CD4-positive, alpha-beta T cell treated with Interleukin-17A for 1 hour (primary cell): ENCODE measurements around the gene PRSS38.

Source experiments
- DNase-seq: peaks from one replicate; pipeline ENCODE4 v3.0.0-alpha.2; 2020

PRSS38 gene

DNA sequence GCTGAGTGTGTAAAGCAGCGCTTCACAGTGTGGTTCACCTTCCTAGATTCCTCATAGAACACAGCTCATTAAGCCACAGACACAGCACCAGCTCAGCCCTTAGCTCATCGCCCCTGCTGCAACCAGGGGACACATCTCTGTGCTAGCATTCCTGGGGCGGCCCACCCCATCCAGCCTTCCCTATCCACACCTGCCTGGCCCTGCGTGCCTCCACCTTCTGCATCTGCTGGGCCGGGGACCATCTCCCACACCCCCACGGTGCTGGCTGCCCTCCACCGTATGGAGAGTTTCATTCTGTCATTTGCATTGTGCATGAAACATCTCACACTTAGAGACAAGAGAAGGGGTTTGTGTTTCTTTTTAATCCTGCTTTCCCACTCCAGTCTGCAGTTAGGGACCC lies 35.8 kb upstream of the PRSS38 start:
- no peak for DNase-seq

DNA sequence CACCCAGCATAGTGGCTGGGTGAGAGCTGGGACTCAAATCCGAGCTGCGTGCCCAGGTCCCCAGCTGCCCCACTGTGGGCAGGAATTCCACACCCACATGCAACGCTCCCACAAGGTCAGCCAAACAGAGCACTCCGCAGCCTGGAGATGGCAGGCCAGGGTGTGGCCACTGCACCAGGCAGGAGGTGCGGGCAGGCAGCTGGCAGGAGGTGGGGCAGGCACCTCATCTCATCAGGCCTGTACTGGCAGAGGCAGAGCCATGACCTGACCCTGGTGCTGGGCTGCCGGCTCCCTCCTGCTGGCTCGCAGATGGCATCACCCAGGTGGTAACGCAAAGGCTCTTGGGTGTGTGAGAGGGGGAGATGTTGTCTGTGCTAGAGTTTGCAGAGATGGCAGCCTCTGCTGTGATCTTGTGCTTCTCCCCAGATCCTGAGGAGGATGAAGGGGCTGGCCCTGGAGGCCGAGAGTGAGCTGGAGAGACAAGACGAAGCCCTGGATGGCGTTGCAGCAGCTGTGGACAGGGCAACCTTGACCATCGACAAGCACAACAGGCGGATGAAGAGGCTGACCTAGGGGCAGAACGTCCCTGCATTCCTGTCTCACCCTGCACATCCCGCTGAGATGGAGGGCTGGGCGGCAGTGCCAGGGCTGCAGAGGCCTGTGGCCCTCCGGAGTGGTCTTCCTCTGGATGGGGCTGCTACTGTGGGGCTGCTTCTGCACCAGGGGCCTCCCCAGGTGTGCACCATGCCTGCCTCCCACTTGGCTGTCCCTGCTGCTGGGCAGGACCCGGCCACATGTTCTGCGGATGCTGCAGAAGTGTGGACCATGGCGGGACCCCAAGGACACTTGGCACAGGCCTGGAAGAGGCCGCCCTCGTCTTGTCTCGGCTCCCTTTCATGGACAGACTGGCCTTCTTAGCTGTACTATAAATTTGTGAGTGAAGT lies 35.1 kb upstream of the PRSS38 start:
- DNase-seq = no peak

DNA sequence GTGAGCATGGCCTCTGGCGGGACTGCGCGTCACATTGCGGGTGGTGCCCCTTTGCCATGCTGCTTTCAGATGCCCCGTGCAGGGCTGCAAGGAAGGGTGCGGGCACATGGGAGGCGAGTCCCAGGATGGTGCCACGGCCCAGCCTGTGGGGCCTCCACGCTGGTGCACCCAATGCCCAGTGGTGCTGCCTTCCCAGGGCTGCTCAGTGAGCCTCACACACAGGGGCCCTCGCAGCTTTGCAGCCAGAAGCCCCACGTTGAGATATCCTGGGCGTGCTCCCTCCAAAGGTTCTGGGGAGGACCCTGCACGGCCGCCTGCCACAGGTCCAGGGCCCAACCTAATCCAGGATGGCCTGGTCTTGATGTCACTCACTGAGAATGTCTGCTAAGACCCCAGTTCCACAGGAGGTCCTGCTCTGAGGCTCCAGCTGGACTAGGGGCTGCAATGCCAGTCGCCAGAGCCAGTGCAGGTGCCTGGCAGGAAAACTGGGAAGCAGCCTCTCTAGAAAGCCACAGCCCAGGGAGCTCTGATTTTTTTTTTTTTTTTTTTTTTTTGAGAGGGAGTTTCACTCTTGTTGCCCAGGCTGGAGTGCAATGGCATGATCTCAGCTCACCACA lies 34.1 kb upstream of the PRSS38 start:
- DNase-seq = no peak

DNA sequence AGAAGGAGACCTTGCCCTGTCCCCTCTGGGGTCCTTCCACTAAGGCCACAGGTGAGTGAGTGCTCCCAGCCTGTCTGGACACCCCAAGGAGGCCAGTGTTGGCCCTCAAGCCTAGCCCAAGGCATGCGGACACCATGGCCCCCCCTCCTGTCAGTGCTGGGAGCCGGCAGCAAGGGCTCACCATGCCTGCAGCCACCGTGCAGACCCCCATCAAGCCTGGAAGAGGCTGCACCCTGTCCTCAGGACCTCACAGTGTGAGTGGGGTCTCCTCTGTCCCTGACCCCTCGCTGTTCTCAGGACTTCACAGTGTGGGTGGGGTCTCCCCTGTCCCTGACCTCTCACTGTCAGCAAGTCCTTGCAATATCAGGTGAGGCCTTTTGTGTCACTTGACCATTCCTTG lies 33.2 kb upstream of the PRSS38 start:
- DNase-seq = no peak

DNA sequence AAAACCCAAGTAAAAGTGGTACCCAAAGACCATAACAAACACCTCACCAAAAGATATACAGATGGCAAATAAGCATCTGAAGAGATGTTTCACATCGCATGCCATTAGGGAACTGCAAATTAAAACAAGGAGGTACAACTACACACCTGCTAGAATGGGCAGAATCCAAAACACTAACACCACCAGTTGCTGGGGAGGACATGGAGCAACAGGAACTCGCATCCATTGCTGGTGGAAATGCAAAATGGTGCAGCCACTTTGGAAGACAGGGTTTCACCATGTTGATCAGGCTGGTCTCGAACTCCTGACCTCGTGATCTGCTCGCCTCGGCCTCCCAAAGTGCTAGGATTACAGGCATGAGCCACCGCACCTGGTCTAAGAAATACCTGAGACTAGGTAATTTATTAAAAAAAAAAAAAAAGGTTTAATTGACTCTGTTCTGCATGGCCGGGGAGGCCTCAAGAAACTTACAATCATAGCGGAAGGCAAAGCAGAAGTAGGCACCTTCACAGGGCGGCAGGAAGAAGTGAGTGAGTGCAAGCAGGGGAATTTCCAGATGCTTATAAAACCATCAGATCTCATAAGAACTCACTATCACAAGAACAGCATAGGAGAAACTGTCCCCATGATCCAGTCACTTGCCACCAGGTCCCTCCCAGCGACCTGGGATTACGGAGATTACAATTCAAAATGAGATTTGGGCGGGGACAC lies 30.2 kb upstream of the PRSS38 start:
- no peak for DNase-seq

DNA sequence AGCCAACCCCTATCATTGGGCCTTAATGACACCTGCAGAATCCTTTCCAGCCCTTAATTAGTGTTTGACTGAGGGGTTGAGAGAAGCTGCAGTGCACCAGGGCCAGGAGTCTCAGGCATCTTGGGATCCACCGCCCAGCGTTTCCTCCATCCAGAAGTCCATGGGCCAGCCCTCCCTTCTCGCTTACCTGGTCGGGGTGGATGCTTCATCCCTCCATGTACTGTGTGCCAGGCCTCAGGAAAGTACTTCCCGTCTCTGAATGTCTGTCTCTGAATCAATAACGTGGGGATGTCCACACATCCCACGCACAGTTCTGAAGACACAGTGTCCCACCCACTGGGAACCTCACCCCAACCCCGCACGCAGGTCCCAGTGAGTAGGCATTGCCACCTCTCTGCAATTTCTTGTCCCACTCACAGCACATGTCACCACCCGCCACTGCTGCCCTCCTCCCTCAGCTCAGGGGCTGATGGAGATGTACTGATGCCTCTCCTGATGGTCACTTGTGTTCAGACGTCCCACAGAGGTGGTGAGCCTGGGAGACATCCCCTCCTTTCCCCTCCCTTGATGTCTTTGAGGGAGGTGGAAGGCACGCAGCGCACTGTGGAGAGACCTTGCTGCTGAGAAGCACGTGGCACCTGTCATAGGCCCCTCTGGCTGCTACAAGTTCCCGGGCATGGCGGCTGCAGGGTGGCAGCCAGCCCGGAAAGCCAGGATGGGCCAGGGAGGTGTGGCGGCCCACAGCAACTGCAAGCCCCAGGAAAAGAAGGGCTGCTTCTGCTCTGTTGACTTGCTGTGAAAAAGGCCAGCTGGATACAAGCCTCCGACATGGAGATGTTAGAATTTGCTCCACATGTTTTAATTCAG lies 29.4 kb upstream of the PRSS38 start:
- no peak for DNase-seq

DNA sequence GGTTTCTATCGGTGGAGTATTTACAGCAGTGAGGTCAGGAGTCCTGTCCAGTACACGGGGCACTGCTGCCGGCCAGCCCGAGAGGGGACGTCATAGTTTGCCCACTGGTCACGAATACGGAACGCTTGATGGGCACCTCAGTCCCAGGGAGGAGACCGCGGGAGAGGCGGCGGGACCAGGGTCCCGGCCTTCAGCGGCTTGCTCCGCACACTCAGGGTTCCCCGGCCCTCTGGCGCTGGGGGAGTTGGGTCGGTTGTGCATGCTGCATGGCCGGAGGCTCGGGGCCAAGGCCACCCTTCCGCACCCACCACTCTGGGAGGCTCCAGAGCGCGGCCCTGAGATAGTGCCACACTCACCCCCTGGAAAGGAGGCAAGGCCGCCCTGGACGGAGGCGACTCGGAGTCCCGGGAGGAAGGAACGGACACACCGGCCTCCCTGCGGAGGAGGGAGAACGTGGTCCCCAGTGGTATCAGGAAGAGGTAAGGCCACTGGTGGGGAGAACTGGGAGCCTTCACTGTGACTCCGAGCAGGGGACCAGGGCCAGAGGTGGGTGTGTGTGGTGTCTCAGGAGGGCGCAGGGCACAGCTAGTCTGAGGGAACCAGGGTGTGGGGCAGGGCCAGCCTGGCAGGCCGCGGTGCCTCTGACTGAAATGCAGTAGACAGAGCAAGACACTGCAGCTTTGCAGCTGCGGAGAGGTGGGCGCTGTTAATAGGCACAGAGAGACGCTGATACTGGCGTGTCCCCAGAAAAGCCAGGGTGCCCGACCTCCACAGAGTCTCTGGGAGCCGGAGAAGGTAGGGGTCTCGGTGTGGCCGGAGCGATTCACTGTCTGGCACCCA lies 28.6 kb upstream of the PRSS38 start:
- DNase-seq = no peak

DNA sequence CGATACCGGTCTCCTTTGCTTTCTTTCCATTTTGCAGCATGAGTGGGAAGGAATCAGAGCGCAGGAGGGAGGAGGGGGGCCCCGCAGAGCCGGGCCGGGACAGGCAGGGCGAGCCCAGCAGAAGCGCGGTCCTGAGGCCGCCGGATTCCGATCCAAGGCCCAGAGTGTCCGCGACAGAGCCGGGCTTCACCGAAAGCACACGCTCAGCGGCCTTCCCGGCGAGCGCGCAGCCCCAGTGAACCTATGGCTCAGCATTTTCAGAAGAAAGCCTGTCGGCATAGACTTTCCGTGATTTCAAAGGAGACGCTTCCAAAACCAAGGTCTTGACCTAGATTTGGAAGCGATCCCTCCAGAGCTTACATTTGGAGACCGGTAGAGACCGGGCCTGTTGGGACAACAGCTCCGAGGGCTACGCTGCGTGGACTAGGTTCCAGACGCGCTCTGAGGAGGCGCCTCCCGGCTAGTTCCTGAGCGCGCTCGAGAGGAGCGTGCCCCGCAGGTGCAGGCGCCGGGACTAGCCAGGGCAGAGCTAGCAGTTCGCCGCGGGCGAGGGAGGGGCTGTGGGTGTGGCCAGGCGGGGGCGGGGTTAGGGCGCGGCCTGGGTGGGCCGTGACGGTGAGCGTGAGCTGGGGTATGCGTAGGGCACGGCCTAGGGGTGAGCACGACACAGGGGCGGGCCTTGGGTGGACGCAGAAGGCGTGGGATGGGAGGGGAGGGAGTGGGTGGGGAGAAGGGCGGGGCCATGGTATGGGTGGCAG lies 27.8 kb upstream of the PRSS38 start:
- DNase-seq = peak; percentile 97

DNA sequence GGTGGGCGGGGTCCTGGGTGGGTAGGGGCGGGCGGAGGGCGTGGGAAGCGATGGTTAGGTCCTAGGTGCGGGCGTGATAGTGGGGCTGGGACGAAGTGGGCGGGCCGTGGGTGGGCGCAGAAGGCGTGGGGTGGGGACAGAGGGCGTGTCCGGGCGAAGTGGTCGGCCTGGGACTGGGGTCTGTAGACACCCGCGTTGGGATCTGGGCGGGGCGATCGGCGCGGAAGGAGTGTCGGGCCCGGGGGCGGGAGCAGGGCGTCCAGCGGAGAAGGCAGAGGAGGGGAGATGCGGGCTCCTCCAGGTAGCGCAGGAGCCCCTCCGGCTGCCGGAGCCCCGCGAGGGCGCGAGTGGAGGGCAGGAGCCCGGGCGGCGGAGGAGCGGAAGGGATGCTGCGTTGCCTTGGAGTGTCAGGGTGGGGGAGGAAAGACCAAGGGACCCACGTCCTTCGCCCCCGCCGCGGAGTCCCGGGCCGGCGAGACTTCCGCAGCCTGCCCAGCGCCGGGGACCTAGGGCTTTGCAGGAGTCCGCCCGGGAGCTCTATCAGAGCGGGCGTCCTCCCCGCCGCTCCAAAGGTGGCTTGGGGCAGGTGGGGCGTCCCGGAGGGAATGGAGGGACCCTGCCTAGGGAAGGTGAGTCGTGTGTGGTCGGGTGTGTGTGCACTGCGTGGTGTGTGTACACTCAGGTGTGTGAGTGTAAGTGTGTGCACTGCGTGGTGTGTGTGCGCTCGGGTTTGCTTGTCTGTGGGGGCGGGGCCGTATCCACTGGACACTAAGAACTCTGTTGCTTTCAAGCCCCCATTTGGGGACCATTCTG lies 27.0 kb upstream of the PRSS38 start:
- no peak for DNase-seq

DNA sequence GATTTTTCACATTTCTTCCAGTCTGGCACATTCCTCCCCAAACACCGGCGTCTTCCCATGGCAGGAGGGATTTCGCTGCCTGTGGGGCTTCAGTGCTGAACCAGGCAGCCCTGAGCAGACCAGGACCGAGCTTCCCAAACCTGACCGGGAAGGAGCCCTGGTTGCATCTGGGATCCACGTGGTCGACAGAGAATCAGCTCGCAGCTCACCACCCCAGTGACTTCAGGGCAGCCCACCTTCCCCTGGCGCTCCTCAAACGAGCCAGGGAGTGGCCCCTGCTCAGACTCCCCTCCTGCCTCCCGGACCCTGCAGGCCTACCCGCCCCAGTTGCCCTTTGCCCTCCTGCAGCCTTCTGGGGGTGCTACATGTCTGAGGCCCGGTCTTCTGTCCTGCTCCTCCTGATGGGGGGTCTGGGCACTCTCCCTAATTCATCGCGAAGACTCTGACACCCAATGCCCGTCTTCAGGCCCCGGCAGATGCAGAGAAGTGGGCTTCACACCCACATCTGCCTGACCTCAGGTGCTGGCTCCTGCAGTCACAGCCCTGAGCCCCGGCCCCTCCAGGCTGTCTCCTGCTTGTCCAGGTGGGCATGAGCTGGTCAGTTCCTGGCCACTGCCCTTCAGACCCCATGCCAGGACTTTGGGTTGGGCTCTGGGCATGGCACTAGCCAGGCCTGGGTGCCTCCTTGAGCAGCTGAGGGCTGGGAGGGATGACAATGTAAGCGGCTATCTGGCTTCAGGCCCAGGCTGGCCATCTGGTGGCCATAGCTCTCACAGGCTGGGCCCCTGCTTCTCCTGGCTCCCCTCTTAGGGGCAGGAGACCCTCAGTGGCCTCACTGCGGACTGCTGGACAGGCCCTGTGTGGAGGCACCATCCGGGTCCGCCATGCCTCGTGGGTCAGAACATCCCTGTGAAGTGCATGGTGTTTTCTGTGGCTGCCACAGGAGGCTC lies 26.1 kb upstream of the PRSS38 start:
- no peak for DNase-seq

DNA sequence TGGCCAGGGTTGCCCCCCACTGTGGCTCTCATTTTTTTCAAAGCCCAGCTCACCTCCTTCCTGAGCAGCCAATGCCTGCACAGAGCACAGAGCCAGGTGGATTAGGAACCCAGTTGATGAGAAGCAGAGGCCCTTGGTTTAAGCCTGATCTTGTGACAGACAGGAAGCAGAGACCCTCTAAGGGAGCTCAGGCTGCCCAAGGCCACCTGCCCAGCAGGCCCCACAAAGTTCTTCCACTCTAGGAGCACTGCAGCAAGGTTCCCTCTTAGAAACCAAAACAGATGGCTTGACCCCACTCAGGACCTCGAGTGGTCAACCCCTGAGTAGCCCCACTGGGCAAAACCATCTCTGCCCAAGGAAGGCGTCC lies 25.5 kb upstream of the PRSS38 start:
- DNase-seq = no peak

DNA sequence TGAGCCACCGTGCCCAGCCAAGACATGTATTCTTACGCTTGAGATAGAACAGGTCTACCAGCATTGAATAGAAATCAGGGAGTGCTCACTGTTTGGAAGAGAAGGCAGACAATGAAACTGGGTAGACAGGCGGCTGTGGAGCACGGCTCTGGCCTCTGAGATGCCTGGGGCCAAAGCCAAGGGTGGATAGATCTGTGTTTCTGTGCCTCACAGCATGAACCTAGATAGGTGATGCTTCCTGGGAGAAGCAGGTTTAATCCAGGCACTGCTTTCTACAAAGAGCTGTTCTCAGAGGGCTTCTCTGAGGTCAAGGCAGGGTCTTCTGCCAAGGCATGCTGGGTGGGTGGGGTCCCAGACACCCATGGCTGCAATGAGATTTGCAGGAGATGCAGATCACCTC lies 24.6 kb upstream of the PRSS38 start:
- DNase-seq = no peak

DNA sequence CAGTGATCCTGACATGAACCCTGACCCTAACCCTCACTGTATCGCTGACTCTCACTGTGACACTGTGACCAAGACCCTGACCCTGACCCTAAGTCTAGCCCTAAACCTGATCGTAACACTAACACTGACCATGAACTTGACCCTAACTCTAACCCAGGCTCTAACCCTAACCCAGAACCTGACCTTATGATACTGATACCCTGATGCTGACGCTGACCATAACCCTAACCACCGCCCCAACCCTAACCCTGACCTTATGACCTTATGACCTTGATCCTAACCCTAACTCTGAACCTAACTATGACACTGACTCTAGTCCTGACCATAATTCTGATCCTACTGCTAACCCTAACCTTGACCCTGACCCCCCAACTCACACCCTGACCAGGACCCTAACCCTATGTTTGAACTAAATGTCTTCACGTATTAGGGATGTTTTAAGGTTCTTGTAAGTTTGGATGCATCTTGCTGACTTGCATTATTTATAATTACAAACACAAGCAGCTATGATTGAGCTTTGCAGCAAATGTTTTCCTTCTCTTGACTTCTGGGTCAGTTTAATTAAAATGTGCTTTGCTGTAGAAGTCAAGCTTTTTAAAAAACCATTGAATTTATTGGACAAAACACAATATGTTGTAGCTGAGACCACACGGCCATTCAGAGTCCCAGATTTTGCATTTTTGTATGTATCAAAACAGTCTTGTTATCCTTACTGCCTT lies 23.9 kb upstream of the PRSS38 start:
- no peak for DNase-seq

DNA sequence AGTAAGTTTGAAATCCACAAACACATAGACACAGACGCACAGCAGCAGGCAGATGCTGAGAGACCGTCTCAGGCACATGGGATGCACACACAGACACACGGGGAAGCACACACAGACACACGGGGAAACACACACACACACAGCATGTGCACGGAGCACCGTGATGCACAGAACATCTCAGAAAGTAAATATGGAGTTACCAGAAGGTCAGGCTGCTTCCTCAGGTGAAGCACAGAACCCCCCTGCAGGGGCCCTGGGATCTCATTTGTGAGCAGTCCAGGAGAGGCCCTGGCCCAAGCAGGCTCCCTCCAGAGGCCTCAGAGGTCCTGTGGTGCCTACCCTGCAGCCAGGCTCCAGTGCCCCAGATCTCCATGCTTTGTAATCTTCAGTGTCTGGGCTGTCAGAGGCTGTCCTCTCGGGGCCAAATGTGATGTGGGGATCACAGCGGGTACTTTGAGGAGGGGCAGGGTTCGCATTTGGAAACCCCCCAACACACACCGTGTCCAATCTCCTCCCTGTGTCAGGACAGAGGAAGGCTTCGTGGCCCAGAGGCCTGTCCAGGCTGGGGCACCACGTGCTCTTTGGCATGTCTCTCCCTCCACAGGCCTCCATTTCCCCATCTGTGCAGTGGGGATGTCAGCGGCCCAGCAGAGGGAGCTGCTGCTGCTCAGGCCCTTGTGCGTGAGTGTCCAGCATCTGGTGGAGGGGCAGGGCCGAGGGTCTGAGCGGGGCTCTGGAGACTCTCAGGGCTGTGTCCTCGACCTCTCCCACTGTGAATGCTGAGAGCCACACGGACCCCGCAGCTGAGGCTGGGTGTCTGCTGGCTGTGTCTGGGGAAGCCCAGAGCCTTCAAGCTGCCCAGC lies 23.0 kb upstream of the PRSS38 start:
- no peak for DNase-seq

DNA sequence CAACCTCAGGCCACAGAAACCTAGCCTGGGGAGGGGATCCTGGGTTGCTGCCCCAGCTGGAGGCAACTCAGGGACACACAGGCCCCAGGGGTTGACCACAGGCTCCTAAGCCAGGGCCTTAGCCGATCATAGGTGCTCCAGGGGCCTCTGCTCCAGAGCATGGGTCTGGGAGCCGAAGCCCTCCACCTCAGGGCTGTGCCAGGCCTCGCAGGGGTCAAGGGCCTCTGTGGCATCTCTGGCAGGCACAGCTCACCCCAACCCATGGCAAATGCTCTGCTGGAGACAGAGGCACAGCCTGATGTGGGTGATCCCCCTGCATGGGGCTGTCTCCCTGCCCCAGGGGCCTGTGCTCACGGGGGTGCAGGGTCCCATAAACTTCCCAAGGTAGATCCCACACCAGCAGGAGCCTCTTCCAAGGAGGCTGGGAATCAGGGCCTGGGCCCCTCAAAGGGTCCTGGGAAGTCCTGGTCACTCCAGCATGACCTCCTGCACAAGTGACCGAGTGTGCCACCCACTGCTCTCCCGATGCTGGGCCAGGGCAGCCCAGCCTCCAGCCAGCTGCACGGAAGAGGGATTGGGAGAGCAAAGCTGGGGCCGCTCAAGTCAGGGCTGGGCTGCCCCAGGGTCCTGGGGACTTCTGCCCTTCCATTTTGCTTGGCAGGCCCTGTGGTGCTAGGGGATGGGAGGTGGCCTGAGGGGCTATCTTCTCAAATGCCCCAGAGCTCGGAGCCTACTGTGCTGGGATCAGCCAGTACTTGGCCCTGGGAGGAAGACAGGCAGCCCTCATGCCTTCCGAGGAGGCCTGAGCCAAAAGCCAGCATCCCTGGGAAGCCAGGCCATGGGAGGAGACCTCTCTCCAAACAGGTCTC lies 22.2 kb upstream of the PRSS38 start:
- DNase-seq = no peak
